ENCODE results near the gene FOXL1.

The FOXL1 gene

GRCh38 chr16:86531641-86532525 is 46.5 kb upstream of the FOXL1 start:
- TF ChIP-seq CTCF (IDR thresholded peaks at IDR 0.05; ENCODE audit: insufficient read depth, low read length) (no peak), REST (IDR thresholded peaks at IDR 0.05; ENCODE audit: insufficient replicate concordance, low read depth) (no peak), GABPA (IDR thresholded peaks at IDR 0.05; ENCODE audit: low read depth) (no peak), SPI1 (IDR thresholded peaks at IDR 0.05; ENCODE audit: borderline replicate concordance, low read depth) (no peak), POLR2AphosphoS5 (IDR thresholded peaks at IDR 0.05; ENCODE audit: low read depth) (no peak)
- Histone ChIP-seq H3K4me3 (replicated peaks; ENCODE audit: insufficient read depth, low read length) (no peak overlapping the region), H3K27ac (replicated peaks) (no peak overlapping the region), H3K27me3 (ENCODE audit: insufficient read depth, poor library complexity, severe bottlenecking) (no peaks in the 10 kb centered on the region)
- no peak for DNase-seq (ENCODE audit: low read depth in 1 of 2, low spot score in 1 of 2)

GRCh38 chr16:86532526-86532815 is 45.9 kb upstream of the FOXL1 start:
- Histone ChIP-seq H3K27ac (replicated peaks) (no peak overlapping the region), H3K27me3 (ENCODE audit: insufficient read depth, poor library complexity, severe bottlenecking) (no peaks in the 10 kb centered on the region), H3K4me3 (replicated peaks; ENCODE audit: insufficient read depth, low read length) (no peak overlapping the region)
- no peak for DNase-seq (ENCODE audit: low read depth in 1 of 2, low spot score in 1 of 2)
- no peak for TF ChIP-seq POLR2AphosphoS5 (IDR thresholded peaks at IDR 0.05; ENCODE audit: low read depth)
- TF ChIP-seq GABPA (IDR thresholded peaks at IDR 0.05; ENCODE audit: low read depth): no peak
- no peak for TF ChIP-seq CTCF (IDR thresholded peaks at IDR 0.05; ENCODE audit: insufficient read depth, low read length)
- no peak for TF ChIP-seq REST (IDR thresholded peaks at IDR 0.05; ENCODE audit: insufficient replicate concordance, low read depth)
- TF ChIP-seq SPI1 (IDR thresholded peaks at IDR 0.05; ENCODE audit: borderline replicate concordance, low read depth): no peak

- no peak overlapping the region for H3K27ac ChIP-seq (replicated peaks)
- H3K4me3 ChIP-seq (replicated peaks; ENCODE audit: insufficient read depth, low read length): no peak overlapping the region
- no peak for DNase-seq (ENCODE audit: low read depth in 1 of 2, low spot score in 1 of 2)
- no peaks in the 10 kb centered on the region for H3K27me3 ChIP-seq (ENCODE audit: insufficient read depth, poor library complexity, severe bottlenecking)
- TF ChIP-seq REST (IDR thresholded peaks at IDR 0.05; ENCODE audit: insufficient replicate concordance, low read depth) (no peak), POLR2AphosphoS5 (IDR thresholded peaks at IDR 0.05; ENCODE audit: low read depth) (no peak), GABPA (IDR thresholded peaks at IDR 0.05; ENCODE audit: low read depth) (no peak), SPI1 (IDR thresholded peaks at IDR 0.05; ENCODE audit: borderline replicate concordance, low read depth) (no peak)
Measured at GRCh38 chr16:86533076-86533475, 45.3 kb upstream of the FOXL1 start.
